Stimulated activated CD8-positive, alpha-beta memory T cell treated with anti-CD3 and anti-CD28 coated beads, Interleukin-7, amount 100 ng/mL, for 24 hours (primary cell): ENCODE data around the gene PLLP.
A peak's percentile ranks its signal among the peaks of the same experiment; 100 is the strongest.
"Not testable (repeated sequence)": the region's sequence is repeated elsewhere in the genome, so short reads cannot be mapped to it uniquely, and the experiment has no call there.

Experiments used
- DNase-seq: peaks from one replicate; pipeline ENCODE4 v3.0.0-alpha.2; 2020; ENCODE audit warnings: low read depth

Gene PLLP

GRCh38 chr16:57303021-57303909, 18.8 kb upstream of the PLLP start:
- no peak for DNase-seq

- DNase-seq, result no peak
Measured at GRCh38 chr16:57301126-57301817, 16.8 kb upstream of the PLLP start.

- peak; percentile 94 for DNase-seq
Measured at GRCh38 chr16:57300387-57301125, 16.1 kb upstream of the PLLP start.

GRCh38 chr16:57299719-57300386, 15.4 kb upstream of the PLLP start:
- DNase-seq, result peak; percentile 72

- DNase-seq, result no peak
Measured at GRCh38 chr16:57299009-57299718, 14.7 kb upstream of the PLLP start.

GRCh38 chr16:57297856-57298255, 13.4 kb upstream of the PLLP start:
- no peak for DNase-seq

GRCh38 chr16:57289391-57290257, 5.2 kb upstream of the PLLP start:
- DNase-seq, result no peak

- no peak for DNase-seq
Measured at GRCh38 chr16:57285379-57285778, 907 bp upstream of the PLLP start.

- no peak for DNase-seq
Measured at GRCh38 chr16:57284952-57285363, 486 bp upstream of the PLLP start.

GRCh38 chr16:57283959-57284208, 588 bp downstream of the PLLP start:
- DNase-seq, result no peak

GRCh38 chr16:57283214-57283958, 1.1 kb downstream of the PLLP start:
- DNase-seq, result no peak

- no peak for DNase-seq
Measured at GRCh38 chr16:57282510-57283213, 1.8 kb downstream of the PLLP start.

GRCh38 chr16:57281791-57282190, 2.7 kb downstream of the PLLP start:
- no peak for DNase-seq

GRCh38 chr16:57279780-57280638, 4.5 kb downstream of the PLLP start:
- DNase-seq, result no peak

- DNase-seq, result no peak
Measured at GRCh38 chr16:57278494-57278893, 6.0 kb downstream of the PLLP start.

- peak; percentile 14 for DNase-seq
Measured at GRCh38 chr16:57277586-57277985, 6.9 kb downstream of the PLLP start.

- no peak for DNase-seq
Measured at GRCh38 chr16:57276596-57276995, 7.9 kb downstream of the PLLP start.

- DNase-seq, result not testable (repeated sequence)
Measured at GRCh38 chr16:57275946-57276345, 8.5 kb downstream of the PLLP start.
